HG03039 (cell line): ENCODE data around the gene TMEM176A.
"Not testable (repeated sequence)": the region's sequence is repeated elsewhere in the genome, so short reads cannot be mapped to it uniquely, and the experiment has no call there.

ENCODE experiments used
- ATAC-seq: cut with Tn5 transposase; IDR thresholded peaks from one replicate; pipeline ENCODE4 v1.9.1; 2021; ENCODE audit warnings: mild to moderate bottlenecking, moderate library complexity; ENCODE audit not compliant: unreplicated experiment

The TMEM176A gene

GRCh38 chr7:150807616-150808438, 7.3 kb downstream of the TMEM176A start:
- ATAC-seq, result not testable (repeated sequence)

GRCh38 chr7:150814328-150815001, 13.9 kb downstream of the TMEM176A start:
- ATAC-seq, result no peak

GRCh38 chr7:150818971-150819370, 18.4 kb downstream of the TMEM176A start:
- no peak for ATAC-seq

- ATAC-seq, result no peak
Measured at GRCh38 chr7:150820148-150820547, 19.6 kb downstream of the TMEM176A start.

GRCh38 chr7:150820578-150821198, 20.1 kb downstream of the TMEM176A start:
- no peak for ATAC-seq

DNA sequence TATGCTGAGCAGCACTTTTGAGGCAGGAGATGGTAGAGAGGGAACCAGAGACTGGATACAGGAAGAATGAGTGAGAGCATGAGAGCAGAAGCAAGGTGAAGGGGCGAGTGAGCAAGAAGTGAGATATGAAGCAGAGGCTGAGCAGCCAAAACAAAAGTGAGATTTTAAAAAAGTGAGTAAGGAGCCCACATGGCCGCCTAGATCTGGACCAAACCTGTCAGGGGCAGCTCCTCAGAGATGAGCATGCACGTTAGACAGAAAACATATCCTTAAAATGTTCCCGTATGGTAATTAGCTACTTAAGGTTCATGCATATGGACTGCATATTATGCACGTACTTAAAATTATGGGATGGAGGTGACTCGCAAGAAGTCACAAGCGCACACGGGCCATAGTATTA, 22.5 kb downstream of the TMEM176A start:
- ATAC-seq, result no peak

DNA sequence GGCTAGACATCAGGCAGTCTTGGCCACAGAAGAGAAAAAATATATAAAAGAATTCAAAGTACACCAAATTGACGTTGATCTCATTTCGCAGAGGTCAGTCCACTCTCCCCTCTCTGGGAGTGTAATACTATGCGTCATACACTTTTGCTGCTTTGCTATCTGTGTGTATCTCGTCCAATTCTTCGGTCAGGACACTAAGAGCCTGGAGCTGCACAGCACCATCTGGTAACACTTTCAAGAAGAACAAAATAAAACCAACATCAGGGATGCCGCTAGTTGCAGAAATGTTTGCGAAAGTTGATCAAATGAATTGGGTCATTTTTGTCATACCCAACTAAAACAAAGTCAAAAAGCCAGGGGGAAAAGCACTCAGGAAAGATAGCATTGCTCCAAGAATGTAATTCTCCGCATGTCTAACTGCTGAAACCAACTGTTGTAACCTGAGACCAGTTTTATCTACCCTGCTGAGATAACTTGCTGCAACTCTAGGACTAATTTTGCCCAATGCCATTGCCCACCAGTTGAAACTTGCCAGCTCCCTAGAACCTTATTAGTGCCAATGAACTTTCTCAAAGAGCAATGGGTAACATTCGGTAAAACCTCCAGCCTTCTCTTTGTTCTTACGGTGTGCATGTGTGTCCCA, 23.0 kb downstream of the TMEM176A start:
- no peak for ATAC-seq

GRCh38 chr7:150824379-150825177, 24.0 kb downstream of the TMEM176A start:
- ATAC-seq, result no peak

DNA sequence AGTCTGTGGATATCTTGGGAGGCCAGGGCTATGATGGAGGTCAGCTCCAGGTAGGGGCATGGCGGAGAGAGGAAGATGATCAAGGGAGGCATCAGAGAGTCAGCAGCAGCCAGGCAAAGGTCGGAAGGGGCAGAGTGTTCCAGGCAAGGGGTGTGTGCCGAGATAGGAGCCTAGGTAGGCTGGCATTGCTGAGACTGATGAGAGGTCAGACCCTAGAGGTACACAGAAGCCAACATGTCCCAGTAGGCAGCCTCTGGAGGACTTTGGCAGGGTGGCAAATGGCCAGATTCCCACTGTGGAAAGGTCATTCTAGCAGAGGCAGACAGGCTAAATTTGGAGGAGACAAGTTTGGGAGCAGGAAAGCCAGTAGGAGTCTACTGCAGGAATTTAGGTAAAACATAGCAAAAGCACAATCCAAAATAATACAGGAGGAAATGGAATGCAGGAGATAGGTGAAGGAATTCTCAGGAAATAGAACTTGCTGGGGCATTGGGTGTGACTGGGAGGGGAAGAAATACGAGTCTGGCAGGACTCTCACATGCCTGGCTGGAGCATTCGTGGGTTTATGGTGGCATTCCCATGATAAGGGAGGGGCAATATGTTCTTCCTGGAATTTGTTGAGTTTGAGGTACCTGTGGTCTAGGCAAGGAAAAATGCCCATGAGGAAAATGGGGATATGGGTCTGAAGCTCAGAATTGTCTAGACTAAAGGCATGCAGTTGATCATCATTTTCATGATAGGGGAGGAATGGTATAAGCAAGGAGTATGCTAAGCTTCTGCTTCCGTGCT, 25.7 kb downstream of the TMEM176A start:
- ATAC-seq, result no peak

- no peak for ATAC-seq
Measured at GRCh38 chr7:150828384-150828783, 27.8 kb downstream of the TMEM176A start.

DNA sequence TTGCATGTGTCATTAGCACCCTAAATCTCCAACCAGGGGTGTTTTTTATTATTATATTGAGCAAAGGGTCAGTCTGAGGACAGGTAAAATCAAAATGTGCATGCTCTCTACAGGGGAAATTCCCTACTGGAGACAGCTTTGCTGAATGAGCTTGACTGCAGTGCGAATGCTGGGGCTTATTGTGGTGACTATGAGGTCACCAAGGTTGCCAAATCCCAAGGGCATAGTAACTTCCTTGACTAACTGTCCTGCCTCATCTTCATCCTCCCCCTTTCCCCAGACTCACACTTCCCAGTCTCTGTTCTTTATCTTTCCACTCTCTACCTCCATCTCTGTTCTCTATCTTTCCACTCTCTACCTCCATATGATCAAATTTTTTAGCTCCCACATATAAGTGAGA, 28.9 kb downstream of the TMEM176A start:
- no peak for ATAC-seq

DNA sequence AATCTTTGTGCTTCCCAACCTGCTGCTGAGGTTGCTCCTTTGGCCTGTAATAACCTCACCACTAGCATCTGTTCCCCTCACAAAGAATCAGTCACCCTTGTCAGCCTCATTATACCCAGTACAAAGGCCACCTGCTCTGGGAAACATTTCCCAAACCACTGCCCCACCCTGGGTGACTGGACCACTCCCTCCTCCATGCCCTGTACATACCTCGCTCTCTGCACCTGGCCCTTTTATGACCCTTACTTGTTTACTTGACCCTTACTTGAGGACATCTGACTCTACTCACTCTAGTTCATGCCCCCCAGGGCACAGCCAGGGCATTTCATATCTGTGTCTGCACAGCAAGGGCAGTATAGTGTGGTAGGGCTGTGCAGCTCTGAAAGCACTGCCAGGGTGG, 30.4 kb downstream of the TMEM176A start:
- no peak for ATAC-seq

GRCh38 chr7:150831851-150832250, 31.3 kb downstream of the TMEM176A start:
- ATAC-seq, result no peak

- no peak for ATAC-seq
Measured at GRCh38 chr7:150835019-150835418, 34.5 kb downstream of the TMEM176A start.

DNA sequence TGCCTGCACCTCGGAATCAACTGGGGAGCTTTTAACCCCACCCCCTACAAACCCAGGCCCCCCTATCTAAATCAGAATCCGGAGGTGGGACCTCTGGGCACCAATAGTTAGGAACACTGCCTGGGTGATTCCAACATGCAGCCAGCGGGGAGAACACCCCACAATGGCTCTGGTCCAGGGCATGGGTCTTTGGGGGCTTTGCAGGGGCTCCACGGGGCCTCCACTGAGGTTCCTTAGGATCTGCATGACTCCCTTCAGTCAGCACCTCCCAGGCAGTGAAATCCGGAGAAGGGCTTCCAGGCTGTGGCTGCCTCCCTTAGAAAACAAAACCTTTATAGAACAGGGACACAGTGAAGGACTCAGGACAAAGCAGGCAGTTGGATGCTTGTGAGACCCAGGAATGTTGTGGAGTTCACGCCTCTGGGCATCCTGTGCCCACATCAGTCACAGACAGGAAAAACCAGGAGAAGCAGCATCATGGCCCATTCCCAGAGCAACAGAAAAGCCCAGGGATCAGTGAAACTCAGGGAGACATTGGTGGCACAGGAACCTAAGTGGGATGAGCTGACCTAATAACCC, 35.2 kb downstream of the TMEM176A start:
- no peak for ATAC-seq

DNA sequence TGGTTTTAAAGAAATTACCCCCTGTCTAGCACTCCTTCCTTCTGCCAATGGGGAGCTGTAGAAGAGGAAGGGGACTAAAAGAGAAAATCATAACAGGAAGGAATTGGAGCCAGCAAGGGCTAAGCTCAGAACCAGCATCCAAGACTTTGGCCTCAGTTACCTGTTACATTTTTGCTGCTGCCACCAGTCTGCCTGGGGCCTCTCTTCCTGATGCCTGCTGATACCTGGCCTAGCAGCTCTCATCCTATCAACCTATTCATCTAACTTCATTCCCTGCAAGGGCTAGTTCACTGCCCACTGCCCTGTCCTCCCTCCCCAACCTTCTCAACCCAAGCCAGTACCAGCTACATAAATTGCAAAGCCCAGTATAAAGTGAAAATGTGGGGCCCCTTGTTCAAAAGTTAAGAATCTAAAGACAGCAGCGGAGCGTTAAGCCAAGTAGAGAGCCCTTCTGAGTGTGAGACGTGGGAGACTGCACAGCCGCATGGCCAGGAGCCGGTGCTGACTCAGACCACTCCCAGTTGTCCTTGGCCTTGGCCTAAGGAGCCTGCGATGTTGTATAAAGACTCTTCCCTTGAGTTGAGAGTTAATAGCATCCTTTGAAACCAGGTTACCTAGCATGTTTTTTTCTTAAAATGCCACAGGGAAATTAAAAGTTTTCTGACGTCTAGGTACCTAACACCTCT, 38.5 kb downstream of the TMEM176A start:
- ATAC-seq, result no peak

- no peak for ATAC-seq
Measured at GRCh38 chr7:150842018-150842417, 41.4 kb downstream of the TMEM176A start.

DNA sequence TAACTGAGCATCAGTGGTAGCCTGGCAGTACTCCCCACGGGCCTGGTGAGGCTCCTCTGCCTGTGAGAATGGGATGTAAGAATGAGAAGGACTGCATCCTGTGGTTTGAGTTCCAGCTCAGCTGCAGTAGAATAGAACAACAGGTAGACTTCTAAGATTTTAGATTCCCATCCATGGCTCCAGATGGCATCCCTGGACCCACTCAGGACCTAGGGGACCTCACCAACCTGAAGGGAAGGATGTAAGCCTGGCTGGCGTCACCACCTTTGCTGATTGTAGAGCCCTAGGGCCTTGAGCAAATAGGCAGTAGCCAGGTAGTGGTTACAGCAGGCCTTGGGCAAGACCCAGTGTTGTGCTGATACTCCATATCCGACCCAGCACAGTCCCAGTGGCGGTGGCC, 42.1 kb downstream of the TMEM176A start:
- ATAC-seq, result no peak

DNA sequence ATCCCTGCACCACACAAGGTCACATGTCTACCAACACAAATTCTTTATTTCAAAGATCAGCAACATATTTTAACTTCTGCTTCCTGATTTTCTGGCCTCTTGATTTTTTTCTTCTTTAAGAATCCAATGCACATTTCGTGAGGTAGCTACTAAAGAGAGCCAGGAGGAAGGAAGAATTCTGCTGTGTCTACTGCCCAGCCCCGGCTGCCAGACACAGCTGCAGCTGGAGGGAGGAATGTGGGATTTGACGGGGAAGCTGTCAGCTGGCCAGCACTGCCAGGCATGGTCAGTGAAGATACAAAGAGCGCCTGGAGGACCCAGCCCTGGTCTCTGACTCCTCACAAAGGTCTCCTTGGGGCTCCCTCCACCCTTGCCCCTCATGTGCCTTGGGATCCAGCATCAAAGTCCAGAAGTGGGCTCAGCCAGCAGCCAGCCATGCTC, 44.9 kb downstream of the TMEM176A start:
- no peak for ATAC-seq
